Cardiac fibroblast (primary cell): Measurements from ENCODE around the gene CRACDL.

Experiments
- DNase-seq, 2 donors: peaks; one replicate each; pipeline versions ENCODE4 v3.0.0 to v3.0.0-alpha.2; 2010; ENCODE audit warnings: low read depth in 2 of 2
- H3K4me3 ChIP-seq, 2 donors: replicated peaks in 1 of 2; 1 replicate in 1 of 2; 2 replicates in 1 of 2; pipeline ENCODE4 v1.5.1; 2011; ENCODE audit warnings: low read depth in 2 of 2, low read length in 2 of 2, mild to moderate bottlenecking in 2 of 2, moderate library complexity in 1 of 2
- CTCF ChIP-seq: IDR thresholded peaks from one replicate; pipeline ENCODE4 v1.5.1; 2011; ENCODE audit warnings: low read depth, mild to moderate bottlenecking, low read length, inconsistent platforms

The CRACDL gene

DNA sequence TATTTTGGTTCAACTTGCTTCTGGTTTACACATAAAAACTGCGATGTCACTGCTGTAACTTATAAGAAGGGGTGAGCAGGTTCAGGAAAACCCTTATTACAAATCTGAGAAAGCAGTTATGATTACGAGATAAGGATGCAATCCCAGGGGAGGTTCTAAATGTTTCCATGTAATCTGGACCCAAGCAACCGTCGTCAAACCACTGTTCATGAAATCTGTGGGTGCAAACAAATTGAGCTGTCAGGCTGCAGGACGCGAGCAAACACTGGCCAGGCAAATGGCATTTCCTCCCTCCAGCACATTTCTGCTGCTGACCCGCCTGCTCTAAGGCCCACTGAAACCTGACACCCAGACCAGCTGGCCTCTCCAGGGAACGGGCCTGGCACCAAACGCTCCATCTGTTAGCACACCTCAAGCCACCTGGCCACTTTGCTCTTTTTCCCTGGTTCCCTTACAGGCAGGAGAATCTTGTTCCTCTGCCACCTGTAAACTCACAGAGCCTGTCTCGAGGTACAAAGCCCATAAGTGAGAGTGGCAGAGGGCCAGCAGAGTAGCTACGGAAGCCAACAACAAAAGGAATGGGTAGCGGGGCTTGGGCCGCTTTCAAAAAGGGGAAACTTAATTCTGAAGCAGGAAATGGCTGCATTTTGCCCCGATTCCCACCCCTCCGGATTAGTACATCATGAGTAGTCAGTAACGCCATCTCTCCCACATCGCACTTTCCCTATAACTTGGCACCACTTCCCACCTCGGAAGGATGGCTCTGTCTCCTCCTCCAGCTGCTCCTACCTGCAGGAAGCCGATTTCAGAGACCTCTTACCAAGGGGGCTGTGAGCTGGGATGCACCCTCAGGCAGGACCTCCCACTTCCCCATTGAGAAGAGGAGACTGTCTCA lies 26.5 kb downstream of the CRACDL start:
- TF ChIP-seq CTCF = no peak
- DNase-seq = peak; percentile 86 to 90
- H3K4me3 ChIP-seq = peak overlapping the region in 1 of 2 donors; percentile 3

- DNase-seq = peak; percentile 40 to 73
- TF ChIP-seq CTCF = no peak
- H3K4me3 ChIP-seq = no peak overlapping the region
These were observed 27.1 kb downstream of the CRACDL start for GRCh38 chr2:98908931-98909316.

GRCh38 chr2:98907966-98908905 lies 27.8 kb downstream of the CRACDL start:
- TF ChIP-seq CTCF = no peak
- DNase-seq = peak in 1 of 2 donors; percentile 4
- H3K4me3 ChIP-seq = no peak overlapping the region

GRCh38 chr2:98907385-98907784 lies 28.6 kb downstream of the CRACDL start:
- no peak for TF ChIP-seq CTCF
- DNase-seq = no peak

DNA sequence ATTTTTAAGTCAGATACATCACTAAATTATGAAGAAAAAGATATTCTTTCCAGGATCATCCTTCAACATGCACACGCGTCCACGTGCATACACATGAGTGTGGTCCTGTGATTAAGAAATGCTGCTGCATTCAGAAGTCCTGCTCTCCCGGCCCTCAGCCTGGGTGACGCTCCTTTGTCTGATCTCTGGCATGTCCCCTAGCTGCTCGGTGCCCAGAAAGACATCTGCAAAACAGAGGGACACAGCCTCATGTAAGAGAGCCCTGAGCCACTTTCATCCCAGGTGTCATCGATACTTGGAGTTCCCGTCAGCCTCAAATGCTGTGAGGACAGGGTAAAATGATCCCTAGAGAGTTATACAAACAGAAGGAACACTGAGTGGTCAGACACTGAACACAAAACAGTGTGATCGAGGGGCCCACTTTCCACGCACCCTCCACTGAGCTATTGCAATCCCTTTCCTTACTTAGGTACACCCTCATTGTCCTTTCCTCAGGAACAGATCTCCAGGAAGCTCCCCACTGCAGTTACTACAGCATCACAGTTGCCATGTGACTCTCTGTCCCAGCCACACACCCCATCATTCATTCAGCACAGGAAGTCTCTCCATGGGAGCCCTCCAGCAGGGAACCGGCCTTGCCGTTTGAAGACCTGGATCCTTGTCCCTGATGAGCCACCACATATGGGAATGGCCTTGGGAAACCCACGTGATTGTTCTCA lies 32.1 kb downstream of the CRACDL start:
- no peak for DNase-seq
- no peak for TF ChIP-seq CTCF
- no peak overlapping the region for H3K4me3 ChIP-seq

More at GRCh38 chr2:98907385-98907784, 28.6 kb downstream of the CRACDL start:
- H3K4me3 ChIP-seq = no peak overlapping the region

- TF ChIP-seq CTCF = no peak
- DNase-seq = no peak
These were observed 33.0 kb downstream of the CRACDL start for GRCh38 chr2:98903064-98903355.

More at GRCh38 chr2:98903064-98903355, 33.0 kb downstream of the CRACDL start:
- no peak overlapping the region for H3K4me3 ChIP-seq
